ENCODE data around the gene GLRA2.

GLRA2 gene

DNA sequence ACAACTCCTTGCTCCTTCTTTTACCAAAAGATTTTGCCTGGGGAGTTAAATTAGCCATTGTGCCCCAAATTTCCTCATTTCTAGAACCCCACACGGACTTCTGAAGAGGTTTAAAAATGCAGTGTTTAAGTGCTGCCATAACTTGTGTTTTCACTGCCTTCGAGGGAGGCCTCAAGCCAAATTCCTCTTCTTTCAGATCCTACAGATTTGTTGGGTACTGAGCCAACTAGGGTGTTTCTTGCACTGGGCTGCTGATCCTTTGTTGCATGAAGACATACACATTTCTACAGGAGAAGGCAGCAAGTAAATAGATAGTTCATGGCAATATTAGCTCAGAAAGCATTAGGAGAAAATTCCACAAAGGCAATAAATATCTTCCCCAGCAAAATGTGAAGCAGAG, 43.8 kb downstream of the GLRA2 start:
- H3K27ac ChIP-seq (replicated peaks), result no peak overlapping the region
- no peak for DNase-seq (ENCODE audit: low read depth in 1 of 2, low spot score in 1 of 2)
- H3K4me3 ChIP-seq (replicated peaks; ENCODE audit: insufficient read depth, low read length), result no peak overlapping the region
- TF ChIP-seq POLR2AphosphoS5 (IDR thresholded peaks at IDR 0.05; ENCODE audit: low read depth) (no peak), GABPA (IDR thresholded peaks at IDR 0.05; ENCODE audit: low read depth) (no peak), CTCF (IDR thresholded peaks at IDR 0.05; ENCODE audit: insufficient read depth, low read length) (no peak), SPI1 (IDR thresholded peaks at IDR 0.05; ENCODE audit: borderline replicate concordance, low read depth) (no peak)
- TF ChIP-seq, protein P1, sequence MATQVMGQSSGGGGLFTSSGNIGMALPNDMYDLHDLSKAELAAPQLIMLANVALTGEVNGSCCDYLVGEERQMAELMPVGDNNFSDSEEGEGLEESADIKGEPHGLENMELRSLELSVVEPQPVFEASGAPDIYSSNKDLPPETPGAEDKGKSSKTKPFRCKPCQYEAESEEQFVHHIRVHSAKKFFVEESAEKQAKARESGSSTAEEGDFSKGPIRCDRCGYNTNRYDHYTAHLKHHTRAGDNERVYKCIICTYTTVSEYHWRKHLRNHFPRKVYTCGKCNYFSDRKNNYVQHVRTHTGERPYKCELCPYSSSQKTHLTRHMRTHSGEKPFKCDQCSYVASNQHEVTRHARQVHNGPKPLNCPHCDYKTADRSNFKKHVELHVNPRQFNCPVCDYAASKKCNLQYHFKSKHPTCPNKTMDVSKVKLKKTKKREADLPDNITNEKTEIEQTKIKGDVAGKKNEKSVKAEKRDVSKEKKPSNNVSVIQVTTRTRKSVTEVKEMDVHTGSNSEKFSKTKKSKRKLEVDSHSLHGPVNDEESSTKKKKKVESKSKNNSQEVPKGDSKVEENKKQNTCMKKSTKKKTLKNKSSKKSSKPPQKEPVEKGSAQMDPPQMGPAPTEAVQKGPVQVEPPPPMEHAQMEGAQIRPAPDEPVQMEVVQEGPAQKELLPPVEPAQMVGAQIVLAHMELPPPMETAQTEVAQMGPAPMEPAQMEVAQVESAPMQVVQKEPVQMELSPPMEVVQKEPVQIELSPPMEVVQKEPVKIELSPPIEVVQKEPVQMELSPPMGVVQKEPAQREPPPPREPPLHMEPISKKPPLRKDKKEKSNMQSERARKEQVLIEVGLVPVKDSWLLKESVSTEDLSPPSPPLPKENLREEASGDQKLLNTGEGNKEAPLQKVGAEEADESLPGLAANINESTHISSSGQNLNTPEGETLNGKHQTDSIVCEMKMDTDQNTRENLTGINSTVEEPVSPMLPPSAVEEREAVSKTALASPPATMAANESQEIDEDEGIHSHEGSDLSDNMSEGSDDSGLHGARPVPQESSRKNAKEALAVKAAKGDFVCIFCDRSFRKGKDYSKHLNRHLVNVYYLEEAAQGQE (IDR thresholded peaks at IDR 0.05; ENCODE audit: insufficient replicate concordance, low read depth), result no peak
- H3K27me3 ChIP-seq (ENCODE audit: insufficient read depth, poor library complexity, severe bottlenecking), result no peaks in the 10 kb centered on the region

DNA sequence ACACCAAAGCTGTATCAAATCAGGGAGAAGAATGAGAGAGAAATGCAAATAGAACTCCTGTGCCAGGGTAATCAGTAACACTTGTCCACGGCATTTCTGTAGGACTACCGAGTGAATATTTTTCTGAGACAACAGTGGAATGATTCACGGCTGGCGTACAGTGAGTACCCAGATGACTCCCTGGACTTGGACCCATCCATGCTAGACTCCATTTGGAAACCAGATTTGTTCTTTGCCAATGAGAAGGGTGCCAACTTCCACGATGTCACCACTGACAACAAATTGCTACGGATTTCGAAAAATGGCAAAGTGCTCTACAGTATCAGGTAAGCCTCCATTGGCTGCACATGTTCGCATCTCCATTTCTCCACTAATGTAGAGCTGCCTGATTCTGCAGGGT, 51.7 kb downstream of the GLRA2 start:
- H3K4me3 ChIP-seq (replicated peaks; ENCODE audit: insufficient read depth, low read length), result no peak overlapping the region

DNA sequence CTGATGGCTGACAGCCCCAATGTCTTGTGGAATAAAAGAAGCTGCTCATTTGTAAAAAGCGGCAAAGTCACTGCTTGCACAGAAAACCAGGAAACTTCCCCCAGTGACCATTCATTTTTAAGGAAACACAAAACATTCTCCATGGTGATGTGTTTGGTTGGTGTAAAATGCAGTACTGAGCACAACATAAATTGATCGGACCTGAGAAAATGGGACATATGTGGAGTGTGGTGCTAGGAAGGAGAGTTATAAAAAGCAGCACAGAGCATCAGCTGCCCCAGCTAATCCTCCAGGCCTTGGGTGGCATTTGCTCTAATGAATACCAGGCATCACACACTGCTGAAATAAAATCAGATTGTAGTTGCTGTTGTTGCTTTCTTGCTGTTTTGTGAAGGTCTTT, 55.2 kb downstream of the GLRA2 start:
- no peak for DNase-seq (ENCODE audit: low read depth in 1 of 2, low spot score in 1 of 2)
- H3K27me3 ChIP-seq (ENCODE audit: insufficient read depth, poor library complexity, severe bottlenecking), result no peaks in the 10 kb centered on the region
- no peak overlapping the region for H3K27ac ChIP-seq (replicated peaks)
- no peak overlapping the region for H3K4me3 ChIP-seq (replicated peaks; ENCODE audit: insufficient read depth, low read length)
- TF ChIP-seq, protein P1 (IDR thresholded peaks at IDR 0.05; ENCODE audit: insufficient replicate concordance, low read depth), result no peak
- TF ChIP-seq SPI1 (IDR thresholded peaks at IDR 0.05; ENCODE audit: borderline replicate concordance, low read depth) (no peak), POLR2AphosphoS5 (IDR thresholded peaks at IDR 0.05; ENCODE audit: low read depth) (no peak), GABPA (IDR thresholded peaks at IDR 0.05; ENCODE audit: low read depth) (no peak), CTCF (IDR thresholded peaks at IDR 0.05; ENCODE audit: insufficient read depth, low read length) (no peak)

More for the DNA sequence above, 51.7 kb downstream of the GLRA2 start:
- Histone ChIP-seq H3K27ac (replicated peaks) (no peak overlapping the region), H3K27me3 (ENCODE audit: insufficient read depth, poor library complexity, severe bottlenecking) (no peaks in the 10 kb centered on the region)
- DNase-seq (ENCODE audit: low read depth in 1 of 2, low spot score in 1 of 2), result no peak
- TF ChIP-seq GABPA (IDR thresholded peaks at IDR 0.05; ENCODE audit: low read depth), result no peak
- no peak for TF ChIP-seq POLR2AphosphoS5 (IDR thresholded peaks at IDR 0.05; ENCODE audit: low read depth)
- TF ChIP-seq CTCF (IDR thresholded peaks at IDR 0.05; ENCODE audit: insufficient read depth, low read length), result no peak
- TF ChIP-seq SPI1 (IDR thresholded peaks at IDR 0.05; ENCODE audit: borderline replicate concordance, low read depth), result no peak
- TF ChIP-seq, protein P1 (IDR thresholded peaks at IDR 0.05; ENCODE audit: insufficient replicate concordance, low read depth), result no peak

All from HL-60 (cell line).